Spleen (tissue), 11 donors: ENCODE measurements around the gene TTC16. TPM values are rescaled to one million over a fixed set of nuclear protein-coding genes. Genes with fewer than 3 reads are reported as not detected.

Experiments used
- DNase-seq: peaks from one replicate; pipeline ENCODE4 v3.0.0-alpha.2; 2020
- H3K27ac ChIP-seq, 8 donors: fragments of 200-600 bp; sonication (generic) in 7 of 8; 1 replicate in 4 of 8; 2 replicates in 4 of 8; pipeline versions ENCODE4 v1.5.0 to v1.8.0; 2016 to 2021; ENCODE audit warnings: inconsistent platforms in 4 of 8, mild to moderate bottlenecking in 4 of 8, moderate library complexity in 1 of 8
- H3K27me3 ChIP-seq, 7 donors: fragments of 200-600 bp; sonication (generic) in 6 of 7; replicated peaks in 1 of 7; 1 replicate in 4 of 7; 2 replicates in 3 of 7; pipeline versions ENCODE4 v1.5.0 to v1.8.0; 2016 to 2021; ENCODE audit warnings: inconsistent platforms in 3 of 7, mild to moderate bottlenecking in 1 of 7
- H3K36me3 ChIP-seq, 6 donors: fragments of 200-600 bp; sonication (generic) in 5 of 6; 1 replicate in 4 of 6; 2 replicates in 2 of 6; pipeline versions ENCODE4 v1.5.0 to v1.8.0; 2016 to 2021; ENCODE audit warnings: inconsistent platforms in 2 of 6
- H3K4me1 ChIP-seq, 6 donors: fragments of 200-600 bp; sonication (generic) in 5 of 6; 1 replicate in 3 of 6; 2 replicates in 3 of 6; pipeline versions ENCODE4 v1.5.0 to v1.8.0; 2016 to 2021; ENCODE audit warnings: inconsistent platforms in 3 of 6
- H3K4me3 ChIP-seq, 8 donors: fragments of 200-600 bp; sonication (generic) in 7 of 8; 1 replicate in 4 of 8; 2 replicates in 4 of 8; pipeline versions ENCODE4 v1.5.0 to v1.8.0; 2016 to 2021; ENCODE audit warnings: inconsistent platforms in 4 of 8, mild to moderate bottlenecking in 4 of 8, moderate library complexity in 2 of 8
- H3K9me3 ChIP-seq, 8 donors: fragments of 200-600 bp; sonication (generic) in 7 of 8; 1 replicate in 4 of 8; 2 replicates in 4 of 8; pipeline versions ENCODE4 v1.5.0 to v1.8.0; 2016 to 2021; ENCODE audit warnings: inconsistent platforms in 4 of 8
- POLR2A ChIP-seq, 3 donors: fragments of 450-650 bp; IDR thresholded peaks; one replicate each; pipeline ENCODE4 v1.5.1; 2017; ENCODE audit warnings: antibody characterized with exemption in 3 of 3, mild to moderate bottlenecking in 1 of 3
- POLR2AphosphoS5 ChIP-seq, 3 donors: sonication (generic); formaldehyde crosslinking; IDR thresholded peaks; one replicate each; pipeline ENCODE4 v1.5.1; 2017; ENCODE audit warnings: antibody characterized with exemption in 3 of 3
- WGBS, 5 donors: extraction: QIAGEN DNeasy Blood & Tissue Kit in 3 of 5; methylation state at CpG; one replicate each; pipeline versions ENCODE4 v1.1.5 to v1.1.7; 2013 to 2018; 5-methylcytosine and 5-hydroxymethylcytosine counted together
- intact Hi-C: fragments of 100-400 bp; cut with DNase I; formaldehyde crosslinking; loops from one replicate; pipeline ENCODE4 v1.15.0; 2023; ENCODE audit warnings: low total_unique reads
- polyA plus RNA-seq, 3 donors: library from polyadenylated mRNA; stranded (reverse); fragments of 200-250 nt; gene quantifications; one replicate each; pipeline ENCODE4 v1.2.1, GENCODE V29; 2013
- total RNA-seq, 7 donors: library from RNA; depleted of rRNA in 3 of 7; stranded (reverse); fragments of >200 nt in 3 of 7; fragmentation: NEBNext Ultra II Directional in 4 of 7; extraction: Animal tissue kit (Norgen Biotek cat#: 25700) in 4 of 7; gene quantifications; one replicate each; pipeline versions ENCODE4 v1.1.0 to v1.2.1, GENCODE V29; 2016 to 2021
- TF ChIP-seq, protein P1 (sequence below), 11 experiments: fragments of 200-600 bp in 7 of 11; fragments of 450-650 bp in 4 of 11; sonication (generic) in 4 of 11; IDR thresholded peaks in 8 of 11; conservative IDR thresholded peaks in 3 of 11; 1 replicate in 7 of 11; 2 replicates in 4 of 11; pipeline versions ENCODE4 v1.4.0 to v1.8.0; 2016 to 2021; ENCODE audit warnings: antibody characterized with exemption in 11 of 11, inconsistent platforms in 4 of 11, mild to moderate bottlenecking in 1 of 11
- donor health status: healthy with polysubstance abuse.
- donor health status: DM: no; HTN: no; CAD: no; lungs with moderate emphysema.
- donor health status: DM: no; HTN: no; CAD: no.
- donor health status: Bipolar disorder and iron deficiency.
- donor health status: healthy.
- donor health status: DM: no; HTN: no; CAD: no.
- donor health status: DM: yes; HTN: yes; CAD: no.

TTC16 gene
- total and polyA plus RNA-seq, 10 donors, result 0.12 to 3.1 (median 1.8) TPM

GRCh38 chr9:127716412-127716811 lies 533 bp downstream of the TTC16 start:
- 70 to 87% (median 77%) methylated on average over 9 of the region's 9 CpGs for WGBS, 5 donors
- peak overlapping the region in 5 of 8 donors; percentile 82 to 91 (median 90) for H3K27ac ChIP-seq
- peak overlapping the region in 3 of 8 donors; percentile 73 to 94 (median 91) for H3K4me3 ChIP-seq
- no peaks in the 10 kb centered on the region for H3K9me3 ChIP-seq
- H3K4me1 ChIP-seq, result peaks cover 11 to 55% (median 24%) of the 10 kb centered on the region in 6 donors
- TF ChIP-seq, protein P1, sequence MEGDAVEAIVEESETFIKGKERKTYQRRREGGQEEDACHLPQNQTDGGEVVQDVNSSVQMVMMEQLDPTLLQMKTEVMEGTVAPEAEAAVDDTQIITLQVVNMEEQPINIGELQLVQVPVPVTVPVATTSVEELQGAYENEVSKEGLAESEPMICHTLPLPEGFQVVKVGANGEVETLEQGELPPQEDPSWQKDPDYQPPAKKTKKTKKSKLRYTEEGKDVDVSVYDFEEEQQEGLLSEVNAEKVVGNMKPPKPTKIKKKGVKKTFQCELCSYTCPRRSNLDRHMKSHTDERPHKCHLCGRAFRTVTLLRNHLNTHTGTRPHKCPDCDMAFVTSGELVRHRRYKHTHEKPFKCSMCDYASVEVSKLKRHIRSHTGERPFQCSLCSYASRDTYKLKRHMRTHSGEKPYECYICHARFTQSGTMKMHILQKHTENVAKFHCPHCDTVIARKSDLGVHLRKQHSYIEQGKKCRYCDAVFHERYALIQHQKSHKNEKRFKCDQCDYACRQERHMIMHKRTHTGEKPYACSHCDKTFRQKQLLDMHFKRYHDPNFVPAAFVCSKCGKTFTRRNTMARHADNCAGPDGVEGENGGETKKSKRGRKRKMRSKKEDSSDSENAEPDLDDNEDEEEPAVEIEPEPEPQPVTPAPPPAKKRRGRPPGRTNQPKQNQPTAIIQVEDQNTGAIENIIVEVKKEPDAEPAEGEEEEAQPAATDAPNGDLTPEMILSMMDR (IDR thresholded peaks at IDR 0.05 in 8 of 11, conservative IDR thresholded peaks at IDR 0.05 in 3 of 11), result no peak
- TF ChIP-seq POLR2AphosphoS5 (IDR thresholded peaks at IDR 0.05) (no peak), POLR2A (IDR thresholded peaks at IDR 0.05) (no peak)
- intact Hi-C loops, result no loop called here
- no peak for DNase-seq
- H3K27me3 ChIP-seq, result no peaks in the 10 kb centered on the region
- H3K36me3 ChIP-seq, result peaks cover 0 to 12% (median 0%) of the 10 kb centered on the region in 6 donors

DNA sequence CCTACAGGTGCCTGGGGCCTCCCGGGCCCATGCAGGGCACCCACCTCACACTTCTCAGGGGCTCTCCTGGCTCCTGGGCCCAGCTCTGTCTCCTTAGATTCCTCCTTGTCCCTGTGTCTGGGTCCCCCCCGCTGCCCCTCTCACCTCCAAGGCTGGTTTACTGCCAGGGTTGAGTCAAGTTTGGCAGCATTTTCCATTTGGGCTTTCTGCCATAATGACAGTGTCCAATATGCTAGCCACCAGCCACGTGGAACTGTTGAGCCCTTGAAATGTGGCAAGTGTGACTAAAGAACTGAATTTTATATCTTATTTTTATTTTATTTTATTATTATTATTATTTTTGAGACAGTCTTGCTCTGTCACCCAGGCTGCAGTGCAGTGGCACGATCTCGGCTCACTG lies 1.9 kb downstream of the TTC16 start:
- DNase-seq, result no peak
- H3K4me3 ChIP-seq, result no peak overlapping the region
- peaks cover 0 to under 1% (median 0%) of the 10 kb centered on the region in 6 donors for H3K36me3 ChIP-seq
- no peaks in the 10 kb centered on the region for H3K9me3 ChIP-seq
- intact Hi-C loops, result no loop called here
- peaks cover 11 to 45% (median 22%) of the 10 kb centered on the region in 6 donors for H3K4me1 ChIP-seq
- 89 to 94% (median 92%) methylated on average over 5 of the region's 5 CpGs for WGBS, 5 donors
- TF ChIP-seq POLR2A (IDR thresholded peaks at IDR 0.05), result no peak
- no peak for TF ChIP-seq POLR2AphosphoS5 (IDR thresholded peaks at IDR 0.05)
- TF ChIP-seq, protein P1 (IDR thresholded peaks at IDR 0.05 in 8 of 11, conservative IDR thresholded peaks at IDR 0.05 in 3 of 11), result no peak
- H3K27ac ChIP-seq, result no peak overlapping the region
- H3K27me3 ChIP-seq, result no peaks in the 10 kb centered on the region

GRCh38 chr9:127720031-127720864 lies 4.4 kb downstream of the TTC16 start:
- WGBS, 5 donors, result 64 to 81% (median 67%) methylated on average over 12 of the region's 12 CpGs
- peak in 2 of 3 donors; percentile 37 to 60 for TF ChIP-seq POLR2AphosphoS5 (IDR thresholded peaks at IDR 0.05)
- TF ChIP-seq, protein P1 (IDR thresholded peaks at IDR 0.05 in 8 of 11, conservative IDR thresholded peaks at IDR 0.05 in 3 of 11), result no peak
- H3K4me3 ChIP-seq, result peak overlapping the region in 1 of 8 donors; percentile 27
- H3K27me3 ChIP-seq, result peaks cover 0 to 2% (median 0%) of the 10 kb centered on the region in 7 donors
- H3K4me1 ChIP-seq, result peaks cover 4 to 38% (median 14%) of the 10 kb centered on the region in 6 donors
- H3K9me3 ChIP-seq, result no peaks in the 10 kb centered on the region
- intact Hi-C loops, result loop anchor here (10.0 kb wide), 1 partner anchor 215 kb away; no protein-coding TSS in a partner anchor
- no peaks in the 10 kb centered on the region for H3K36me3 ChIP-seq
- DNase-seq, result no peak
- H3K27ac ChIP-seq, result peak overlapping the region in 5 of 8 donors; percentile 14 to 81 (median 44)

DNA sequence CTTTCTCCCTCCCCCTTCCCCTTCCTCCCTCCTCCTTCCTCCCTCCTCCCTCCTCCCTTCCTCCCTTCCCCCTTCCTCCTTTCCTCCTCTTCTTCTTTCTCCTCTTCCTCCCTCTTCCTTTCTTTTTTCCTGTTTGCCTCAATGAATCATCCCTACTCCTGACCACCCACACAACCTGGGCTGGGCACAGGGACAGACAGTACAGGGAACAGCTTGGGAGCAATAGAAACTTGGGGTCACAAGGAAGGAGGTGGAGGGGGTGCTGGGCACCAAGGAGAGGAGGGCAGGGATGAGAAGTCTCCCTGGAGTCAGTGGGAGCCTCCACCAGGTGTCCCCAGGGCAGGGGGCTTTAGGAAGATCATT lies 5.0 kb downstream of the TTC16 start:
- no peak for TF ChIP-seq POLR2AphosphoS5 (IDR thresholded peaks at IDR 0.05)
- TF ChIP-seq, protein P1 (IDR thresholded peaks at IDR 0.05 in 8 of 11, conservative IDR thresholded peaks at IDR 0.05 in 3 of 11), result no peak
- no peak for TF ChIP-seq POLR2A (IDR thresholded peaks at IDR 0.05)
- no peaks in the 10 kb centered on the region for H3K9me3 ChIP-seq
- H3K36me3 ChIP-seq, result no peaks in the 10 kb centered on the region
- H3K4me3 ChIP-seq, result peak overlapping the region in 1 of 8 donors; percentile 4
- peak overlapping the region in 3 of 8 donors; percentile 6 to 81 (median 69) for H3K27ac ChIP-seq
- DNase-seq, result no peak
- H3K4me1 ChIP-seq, result peaks cover 4 to 37% (median 13%) of the 10 kb centered on the region in 6 donors
- H3K27me3 ChIP-seq, result peaks cover 0 to 2% (median 0%) of the 10 kb centered on the region in 7 donors
- intact Hi-C loops, result loop anchor here (10.0 kb wide), 1 partner anchor 216 kb away; no protein-coding TSS in a partner anchor
